K562 (cell line): Measurements from ENCODE around the gene ZKSCAN1. TPM values are rescaled to one million over a fixed set of nuclear protein-coding genes. Genes with fewer than 3 reads are reported as not detected.
A peak's percentile ranks its signal among the peaks of the same experiment; 100 is the strongest.

Experiments
- BRF1 ChIP-seq: IDR thresholded peaks from 3 replicates; pipeline ENCODE4 v1.6.1; 2011; ENCODE audit warnings: borderline replicate concordance, mild to moderate bottlenecking; ENCODE audit not compliant: insufficient read length; ENCODE audit errors: extremely low read depth
- EGR1 ChIP-seq: fragments of 450-650 bp; conservative IDR thresholded peaks from 2 replicates; pipeline ENCODE4 v1.6.1; 2017; ENCODE audit warnings: mild to moderate bottlenecking
- FOXA3 ChIP-seq, 2 experiments: fragments of 450-650 bp in 1 of 2; sonication (generic) in 1 of 2; formaldehyde crosslinking; IDR thresholded peaks in 1 of 2; conservative IDR thresholded peaks in 1 of 2; 2 replicates each; pipeline versions ENCODE4 v1.4.0 to v1.8.0; 2020 to 2022; ENCODE audit warnings: mild to moderate bottlenecking in 2 of 2, missing genetic modification reagents in 1 of 2
- FOXP1 ChIP-seq: sonication (generic); formaldehyde crosslinking; IDR thresholded peaks from 2 replicates; pipeline ENCODE4 v1.8.0; 2022; ENCODE audit warnings: mild to moderate bottlenecking, missing genetic modification reagents
- IRF2 ChIP-seq: sonication (generic); formaldehyde crosslinking; IDR thresholded peaks from 2 replicates; pipeline ENCODE4 v1.8.1; 2022; ENCODE audit warnings: mild to moderate bottlenecking, missing genetic modification reagents
- JUND ChIP-seq, 2 experiments: IDR thresholded peaks; 2 replicates in 1 of 2; 3 replicates in 1 of 2; pipeline ENCODE4 v1.6.1; 2011; ENCODE audit warnings: borderline replicate concordance in 2 of 2, low read depth in 2 of 2, low read length in 2 of 2, improper control_type of control experiment in 1 of 2, missing biosample characterization in 1 of 2, missing genetic modification characterization in 1 of 2, missing genetic modification reagents in 1 of 2
- MAFG ChIP-seq: fragments of 450-650 bp; conservative IDR thresholded peaks from 2 replicates; pipeline ENCODE4 v1.6.1; 2016; ENCODE audit warnings: missing genetic modification characterization, missing compliant biosample characterization
- MAZ ChIP-seq, 2 experiments: fragments of 450-650 bp in 1 of 2; sonication (generic) in 1 of 2; formaldehyde crosslinking; IDR thresholded peaks in 1 of 2; conservative IDR thresholded peaks in 1 of 2; 2 replicates each; pipeline versions ENCODE4 v1.4.0 to v1.5.0; 2020; ENCODE audit warnings: mild to moderate bottlenecking in 1 of 2, missing genetic modification reagents in 1 of 2
- MYC ChIP-seq, 2 experiments: fragments of 250-450 bp in 1 of 2; sonication (Bioruptor Pico) in 1 of 2; IDR thresholded peaks; 2 replicates each; pipeline versions ENCODE4 v1.5.1 to v1.6.1; 2012 to 2021; ENCODE audit warnings: low read depth in 2 of 2, borderline replicate concordance in 1 of 2, improper control_type of control experiment in 1 of 2, low read length in 1 of 2, mild to moderate bottlenecking in 1 of 2, moderate library complexity in 1 of 2
- NUFIP1 ChIP-seq: fragments of 450-650 bp; IDR thresholded peaks from 2 replicates; pipeline ENCODE4 v1.6.1; 2018; ENCODE audit not compliant: partially characterized antibody
- SIN3B ChIP-seq: fragments of 450-650 bp; IDR thresholded peaks from 2 replicates; pipeline ENCODE4 v1.6.1; 2017; ENCODE audit warnings: low read depth, mild to moderate bottlenecking, moderate library complexity
- SUPT5H ChIP-seq: fragments of 450-650 bp; IDR thresholded peaks from 2 replicates; pipeline ENCODE4 v1.6.1; 2016
- TBL1XR1 ChIP-seq, 2 experiments: IDR thresholded peaks; 2 replicates each; pipeline ENCODE4 v1.6.1; 2012; ENCODE audit warnings: improper control_type of control experiment in 2 of 2, low read length in 2 of 2, mild to moderate bottlenecking in 1 of 2
- ZBTB7A ChIP-seq: IDR thresholded peaks from 2 replicates; pipeline ENCODE4 v1.6.1; 2011; ENCODE audit warnings: low read depth, mild to moderate bottlenecking, low read length, moderate library complexity, borderline replicate concordance; ENCODE audit not compliant: control insufficient read depth
- polyA plus RNA-seq, 8 experiments: library from polyadenylated mRNA; depleted of rRNA in 4 of 8; stranded (reverse) in 5 of 8; unstranded in 3 of 8; fragments of >200 nt; fragmentation: Nextera tagmentation in 2 of 8; fragmentation: Illumina TruSeq in 1 of 8; extraction: Ambion mirVana in 2 of 8; extraction: Trizol in 1 of 8; gene quantifications; 2 replicates each; pipeline versions ENCODE4 v1.2.1 to v1.2.3, GENCODE V29; 2011 to 2014; ENCODE audit warnings: inconsistent platforms in 1 of 8, missing spikeins in 1 of 8
- total RNA-seq, 7 experiments: library from RNA; depleted of rRNA in 6 of 7; stranded (reverse); fragments of >200 nt in 6 of 7; fragmentation: Illumina TruSeq in 2 of 7; extraction: Trizol in 2 of 7; gene quantifications; 2 replicates each; pipeline versions ENCODE4 v1.2.1 to v1.2.3, GENCODE V29; 2011 to 2021; ENCODE audit warnings: low replicate concordance in 1 of 7
- TF ChIP-seq, protein P1 (sequence below), 2 experiments: fragments of 250-450 bp in 1 of 2; fragments of 450-650 bp in 1 of 2; sonication (Bioruptor Pico) in 1 of 2; IDR thresholded peaks; 2 replicates each; pipeline versions ENCODE4 v1.6.1 to v1.8.0; 2016 to 2021; ENCODE audit warnings: mild to moderate bottlenecking in 2 of 2, moderate library complexity in 2 of 2, missing compliant biosample characterization in 1 of 2, missing genetic modification characterization in 1 of 2
- TF ChIP-seq, protein P2 (sequence below): fragments of 250-450 bp; sonication (Bioruptor Pico); IDR thresholded peaks from 2 replicates; pipeline ENCODE4 v1.8.0; 2022; ENCODE audit warnings: inconsistent platforms
- TF ChIP-seq, protein P3 (sequence below): sonication (generic); formaldehyde crosslinking; IDR thresholded peaks from 2 replicates; pipeline ENCODE4 v1.8.0; 2022; ENCODE audit warnings: mild to moderate bottlenecking, missing genetic modification reagents

ZKSCAN1 gene
- total and polyA plus RNA-seq, 9 of the 15 experiments (the other 6 are each of a cell fraction or from before 2014, with no cell fraction given) = 5.3 to 43.0 (median 23.2) TPM

DNA sequence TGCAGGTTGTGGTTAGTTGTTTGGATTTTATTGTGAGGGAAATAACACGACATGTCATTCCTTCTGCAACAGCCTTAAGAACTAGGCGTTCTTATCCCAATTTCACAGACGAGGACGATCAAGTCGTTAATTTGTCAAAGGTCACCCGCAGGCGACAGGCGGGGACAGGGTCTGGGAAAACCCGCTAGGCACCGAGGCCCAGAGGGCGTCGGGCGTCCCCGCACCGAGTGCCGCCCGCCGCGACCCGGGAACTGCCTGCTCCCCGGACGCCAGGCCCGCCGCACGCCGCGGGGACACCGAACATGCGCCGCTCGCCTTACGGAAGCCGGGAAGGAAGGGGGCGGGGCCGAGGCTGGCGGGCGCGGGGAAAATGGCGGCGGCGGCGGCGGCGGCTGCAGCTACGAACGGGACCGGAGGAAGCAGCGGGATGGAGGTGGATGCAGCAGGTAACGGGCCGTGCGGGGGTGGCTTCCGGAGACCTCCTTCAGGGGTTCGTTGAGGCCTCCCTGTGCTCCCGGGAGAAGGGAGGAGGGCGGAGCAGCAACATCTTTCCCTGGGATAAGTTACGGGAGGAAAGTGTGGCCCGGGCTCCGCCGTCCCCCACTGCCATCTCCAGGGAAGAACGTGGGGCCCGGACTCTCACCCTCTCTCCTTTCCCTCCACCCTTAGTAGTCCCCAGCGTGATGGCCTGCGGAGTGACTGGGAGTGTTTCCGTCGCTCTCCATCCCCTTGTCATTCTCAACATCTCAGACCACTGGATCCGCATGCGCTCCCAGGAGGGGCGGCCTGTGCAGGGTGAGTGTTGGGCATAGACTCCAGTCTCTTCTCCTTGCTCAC lies 73.4 kb downstream of the ZKSCAN1 start, which contains the start of gene COPS6 (continued):
- TF ChIP-seq JUND (IDR thresholded peaks at IDR 0.05; ENCODE audit: borderline replicate concordance, low read depth, low read length) = peak; percentile 9
- peak; percentile 45; the same call in 2 of the 3 replicates for TF ChIP-seq JUND (tag; IDR thresholded peaks at IDR 0.05; ENCODE audit: borderline replicate concordance, low read depth, low read length)
- TF ChIP-seq SUPT5H = peak; percentile 88
- peak; percentile 83 to 88 for TF ChIP-seq MAZ (CRISPR knock-in tag; conservative IDR thresholded peaks at IDR 0.05 in 1 of 2, IDR thresholded peaks at IDR 0.05 in 1 of 2)
- TF ChIP-seq BRF1 = no peak
- peak; percentile 11 to 46; a peak in 1 of 4 replicates for TF ChIP-seq TBL1XR1 (IDR thresholded peaks at IDR 0.05; ENCODE audit: low read length in 2 of 2)
- peak; percentile 96 for TF ChIP-seq MYC (IDR thresholded peaks at IDR 0.05; ENCODE audit: low read depth, low read length)
- TF ChIP-seq MYC (CRISPR knock-in tag; IDR thresholded peaks at IDR 0.05; ENCODE audit: borderline replicate concordance, low read depth) = peak; percentile 64; the same call in 1 of the 2 replicates
- peak; percentile 99 for TF ChIP-seq FOXP1 (CRISPR knock-in tag)
- TF ChIP-seq SIN3B = peak; percentile 88
- peak; percentile 30 to 83; a peak in 2 of 4 replicates for TF ChIP-seq FOXA3 (CRISPR knock-in tag; conservative IDR thresholded peaks at IDR 0.05 in 1 of 2, IDR thresholded peaks at IDR 0.05 in 1 of 2)
- TF ChIP-seq, protein P1, sequence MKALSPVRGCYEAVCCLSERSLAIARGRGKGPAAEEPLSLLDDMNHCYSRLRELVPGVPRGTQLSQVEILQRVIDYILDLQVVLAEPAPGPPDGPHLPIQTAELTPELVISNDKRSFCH (CRISPR knock-in tag; IDR thresholded peaks at IDR 0.05) = no peak
- TF ChIP-seq, protein P1 (tag; IDR thresholded peaks at IDR 0.05) = peak; percentile 84
- TF ChIP-seq MAFG = no peak
- peak; percentile 91 for TF ChIP-seq IRF2
- TF ChIP-seq ZBTB7A = peak; percentile 52; the same call in 1 of the 2 replicates
- TF ChIP-seq, protein P2, sequence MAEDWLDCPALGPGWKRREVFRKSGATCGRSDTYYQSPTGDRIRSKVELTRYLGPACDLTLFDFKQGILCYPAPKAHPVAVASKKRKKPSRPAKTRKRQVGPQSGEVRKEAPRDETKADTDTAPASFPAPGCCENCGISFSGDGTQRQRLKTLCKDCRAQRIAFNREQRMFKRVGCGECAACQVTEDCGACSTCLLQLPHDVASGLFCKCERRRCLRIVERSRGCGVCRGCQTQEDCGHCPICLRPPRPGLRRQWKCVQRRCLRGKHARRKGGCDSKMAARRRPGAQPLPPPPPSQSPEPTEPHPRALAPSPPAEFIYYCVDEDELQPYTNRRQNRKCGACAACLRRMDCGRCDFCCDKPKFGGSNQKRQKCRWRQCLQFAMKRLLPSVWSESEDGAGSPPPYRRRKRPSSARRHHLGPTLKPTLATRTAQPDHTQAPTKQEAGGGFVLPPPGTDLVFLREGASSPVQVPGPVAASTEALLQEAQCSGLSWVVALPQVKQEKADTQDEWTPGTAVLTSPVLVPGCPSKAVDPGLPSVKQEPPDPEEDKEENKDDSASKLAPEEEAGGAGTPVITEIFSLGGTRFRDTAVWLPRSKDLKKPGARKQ = no peak
- peak; percentile 93 for TF ChIP-seq NUFIP1
- TF ChIP-seq, protein P3, sequence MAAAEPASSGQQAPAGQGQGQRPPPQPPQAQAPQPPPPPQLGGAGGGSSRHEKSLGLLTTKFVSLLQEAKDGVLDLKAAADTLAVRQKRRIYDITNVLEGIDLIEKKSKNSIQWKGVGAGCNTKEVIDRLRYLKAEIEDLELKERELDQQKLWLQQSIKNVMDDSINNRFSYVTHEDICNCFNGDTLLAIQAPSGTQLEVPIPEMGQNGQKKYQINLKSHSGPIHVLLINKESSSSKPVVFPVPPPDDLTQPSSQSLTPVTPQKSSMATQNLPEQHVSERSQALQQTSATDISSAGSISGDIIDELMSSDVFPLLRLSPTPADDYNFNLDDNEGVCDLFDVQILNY (CRISPR knock-in tag) = peak; percentile 93
- TF ChIP-seq EGR1 = peak; percentile 60
